Upper lobe of right lung (tissue), 1 donor: Measurements from ENCODE around the gene SCN2B. TPM values are rescaled to one million over a fixed set of nuclear protein-coding genes. Genes with fewer than 3 reads are reported as not detected.
A peak's percentile ranks its signal among the peaks of the same experiment; 100 is the strongest.

Experiments used
- ATAC-seq: fragments of 200-7000 bp; cut with Tn5 transposase; one replicate; pipeline ENCODE4 v1.9.1; 2020; ENCODE audit warnings: mild to moderate bottlenecking, moderate library complexity
- DNase-seq: peaks from one replicate; pipeline ENCODE4 v3.0.0-alpha.2; 2020
- H3K27ac ChIP-seq: fragments of 200-600 bp; one replicate; pipeline ENCODE4 v1.8.0; 2022
- H3K27me3 ChIP-seq: fragments of 200-600 bp; one replicate; pipeline ENCODE4 v1.8.0; 2022; ENCODE audit warnings: mild to moderate bottlenecking
- H3K36me3 ChIP-seq: fragments of 200-600 bp; one replicate; pipeline ENCODE4 v1.8.0; 2022
- H3K4me1 ChIP-seq: fragments of 200-600 bp; one replicate; pipeline ENCODE4 v1.8.0; 2022
- H3K4me3 ChIP-seq: fragments of 200-600 bp; one replicate; pipeline ENCODE4 v1.8.0; 2022; ENCODE audit warnings: mild to moderate bottlenecking
- H3K9me3 ChIP-seq: fragments of 200-600 bp; one replicate; pipeline ENCODE4 v1.8.0; 2022
- CTCF ChIP-seq: fragments of 200-600 bp; IDR thresholded peaks from one replicate; pipeline ENCODE4 v1.8.0; 2022; ENCODE audit warnings: antibody characterized with exemption
- intact Hi-C: fragments of 100-400 bp; cut with DNase I; formaldehyde crosslinking; loops from one replicate; pipeline ENCODE4 v1.11.0; 2022
- total RNA-seq: library from RNA; stranded (reverse); fragmentation: NEBNext Ultra II Directional; extraction: Animal tissue kit (Norgen Biotek cat#: 25700); gene quantifications from one replicate; pipeline ENCODE4 v1.2.1, GENCODE V29; 2021
- donor health status: DM: no; HTN: yes; CAD: no; lungs with severe emphysema.

The SCN2B gene
- total RNA-seq, 1 donor from 2014 or later = 2.5 TPM

GRCh38 chr11:118148856-118149255, 27.6 kb downstream of the SCN2B start:
- ATAC-seq (no peak), DNase-seq (no peak)
- Histone ChIP-seq H3K4me3 (no peak overlapping the region), H3K4me1 (no peaks in the 10 kb centered on the region), H3K27ac (no peak overlapping the region), H3K9me3 (no peaks in the 10 kb centered on the region), H3K27me3 (peaks cover 24% of the 10 kb centered on the region), H3K36me3 (no peaks in the 10 kb centered on the region)
- no peak for TF ChIP-seq CTCF
- intact Hi-C loops = no loop called here

DNA sequence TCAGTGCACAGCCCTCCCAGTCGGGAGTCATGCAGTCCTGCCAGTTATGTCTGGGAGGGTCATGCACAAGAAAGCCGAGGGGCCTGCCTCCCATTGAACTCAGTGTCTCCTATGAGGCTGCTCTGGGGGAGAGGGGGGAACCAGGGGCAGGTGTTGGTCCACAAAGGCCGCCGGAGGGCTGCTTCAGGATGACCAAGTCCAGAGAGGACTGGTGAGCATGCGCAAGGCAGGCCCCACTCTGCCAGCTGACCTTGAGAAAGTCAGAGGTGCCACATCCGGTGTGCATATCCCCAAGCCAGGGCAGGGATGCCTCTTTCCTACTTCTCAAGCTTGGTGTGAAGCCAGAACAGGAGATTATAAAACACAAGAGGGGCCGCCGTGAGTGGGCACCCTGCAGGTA, 28.2 kb downstream of the SCN2B start:
- no peak overlapping the region for H3K27ac ChIP-seq
- H3K4me3 ChIP-seq = no peak overlapping the region
- no peaks in the 10 kb centered on the region for H3K36me3 ChIP-seq
- TF ChIP-seq CTCF = no peak
- no peaks in the 10 kb centered on the region for H3K9me3 ChIP-seq
- no peak for ATAC-seq
- H3K27me3 ChIP-seq = peaks cover 17% of the 10 kb centered on the region
- no peaks in the 10 kb centered on the region for H3K4me1 ChIP-seq
- no peak for DNase-seq
- intact Hi-C loops = no loop called here

GRCh38 chr11:118147502-118147901, 28.9 kb downstream of the SCN2B start:
- Histone ChIP-seq H3K27ac (no peak overlapping the region), H3K4me3 (no peak overlapping the region), H3K27me3 (peaks cover 12% of the 10 kb centered on the region), H3K9me3 (no peaks in the 10 kb centered on the region), H3K4me1 (no peaks in the 10 kb centered on the region), H3K36me3 (no peaks in the 10 kb centered on the region)
- no peak for ATAC-seq
- no peak for DNase-seq
- TF ChIP-seq CTCF = no peak
- intact Hi-C loops = no loop called here

DNA sequence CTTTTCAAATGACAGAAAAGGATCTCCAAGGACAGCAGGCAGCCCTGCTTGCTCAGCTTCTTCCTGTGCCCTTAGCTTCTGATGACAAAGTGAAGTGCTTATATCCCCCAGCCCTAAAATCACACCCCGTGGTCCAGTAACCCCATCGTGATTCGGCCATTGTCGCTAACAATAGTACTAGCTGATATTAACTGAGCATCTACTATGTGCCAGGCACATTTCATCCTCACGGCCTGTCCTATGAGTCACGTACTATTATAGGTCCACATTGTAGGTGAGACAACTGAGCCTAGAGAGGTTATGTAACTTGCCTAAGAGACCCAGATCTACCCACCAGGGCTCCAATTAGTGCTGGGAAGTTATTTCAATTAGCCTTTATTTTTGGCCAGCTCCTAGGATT, 29.9 kb downstream of the SCN2B start:
- Histone ChIP-seq H3K27ac (no peak overlapping the region), H3K4me1 (no peaks in the 10 kb centered on the region), H3K4me3 (no peak overlapping the region), H3K27me3 (peaks cover 4% of the 10 kb centered on the region), H3K36me3 (no peaks in the 10 kb centered on the region), H3K9me3 (no peaks in the 10 kb centered on the region)
- no peak for DNase-seq
- no peak for ATAC-seq
- no peak for TF ChIP-seq CTCF
- intact Hi-C loops = no loop called here

DNA sequence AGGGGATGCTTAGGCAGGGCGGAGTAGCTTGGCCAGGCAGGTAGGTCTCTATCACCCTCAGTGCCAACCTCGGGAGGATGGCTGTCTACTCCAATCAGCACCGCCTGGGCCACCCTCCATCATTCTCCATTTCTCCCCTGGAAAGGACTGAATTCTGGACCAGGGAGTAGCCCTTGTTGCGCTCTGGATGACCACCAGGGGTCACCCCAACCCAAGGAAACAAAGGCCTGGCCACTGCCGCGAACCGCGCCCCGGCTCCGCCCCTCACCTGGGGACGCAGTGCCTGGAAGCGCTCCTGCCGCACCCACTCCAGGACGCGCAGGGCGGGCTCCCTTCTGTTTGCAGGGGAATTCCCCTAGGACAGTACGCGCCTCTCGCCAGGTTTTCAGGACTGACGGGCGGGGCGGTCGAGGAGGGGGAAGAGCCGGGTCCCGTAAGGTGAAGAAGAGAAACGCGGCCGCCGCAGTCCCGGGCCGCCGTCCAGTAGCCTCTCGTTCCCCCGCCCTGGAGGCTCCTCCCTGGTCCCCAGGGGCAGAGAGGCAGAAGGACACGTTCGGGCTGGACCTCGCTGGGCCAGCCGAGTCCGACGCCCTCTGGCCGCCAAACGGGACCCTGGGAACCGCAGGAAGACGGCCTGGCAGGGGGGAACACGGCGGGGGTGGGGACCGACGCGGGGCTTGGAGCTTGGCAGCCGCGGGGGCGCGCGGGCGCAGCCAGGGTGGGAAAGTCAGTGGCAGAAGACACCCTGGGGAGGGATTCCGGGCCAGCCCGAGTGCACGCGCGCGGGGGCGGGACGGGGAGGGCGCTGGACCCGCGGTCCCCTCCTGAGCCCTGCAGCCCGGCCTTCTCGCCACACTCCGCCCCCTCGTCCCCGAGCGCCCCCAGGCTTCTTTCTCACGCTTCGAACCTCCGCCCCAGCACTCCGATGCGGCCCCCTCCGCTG, 30.9 kb downstream of the SCN2B start:
- intact Hi-C loops = no loop called here
- peak; percentile 94 for DNase-seq
- Histone ChIP-seq H3K9me3 (no peaks in the 10 kb centered on the region), H3K36me3 (no peaks in the 10 kb centered on the region), H3K4me3 (peak overlapping the region; percentile 70), H3K27ac (peak overlapping the region; percentile 55), H3K4me1 (no peaks in the 10 kb centered on the region), H3K27me3 (peaks cover 3% of the 10 kb centered on the region)
- ATAC-seq = peak; percentile 98
- TF ChIP-seq CTCF = peak; percentile 93
